GM21576 (cell line): Measurements from ENCODE around the gene RPA3.
"Not testable (repeated sequence)": the region's sequence is repeated elsewhere in the genome, so short reads cannot be mapped to it uniquely, and the experiment has no call there.

Experiments
- ATAC-seq: cut with Tn5 transposase; IDR thresholded peaks from one replicate; pipeline ENCODE4 v1.9.1; 2021; ENCODE audit warnings: mild to moderate bottlenecking, moderate library complexity; ENCODE audit not compliant: unreplicated experiment

RPA3 gene

GRCh38 chr7:7656459-7656858, 61.9 kb downstream of the RPA3 start:
- not testable (repeated sequence) for ATAC-seq

GRCh38 chr7:7654964-7655715, 63.3 kb downstream of the RPA3 start:
- no peak for ATAC-seq

GRCh38 chr7:7653593-7654187, 64.7 kb downstream of the RPA3 start:
- ATAC-seq, result no peak

- no peak for ATAC-seq
Observed at GRCh38 chr7:7652798-7653540, 65.4 kb downstream of the RPA3 start.

DNA sequence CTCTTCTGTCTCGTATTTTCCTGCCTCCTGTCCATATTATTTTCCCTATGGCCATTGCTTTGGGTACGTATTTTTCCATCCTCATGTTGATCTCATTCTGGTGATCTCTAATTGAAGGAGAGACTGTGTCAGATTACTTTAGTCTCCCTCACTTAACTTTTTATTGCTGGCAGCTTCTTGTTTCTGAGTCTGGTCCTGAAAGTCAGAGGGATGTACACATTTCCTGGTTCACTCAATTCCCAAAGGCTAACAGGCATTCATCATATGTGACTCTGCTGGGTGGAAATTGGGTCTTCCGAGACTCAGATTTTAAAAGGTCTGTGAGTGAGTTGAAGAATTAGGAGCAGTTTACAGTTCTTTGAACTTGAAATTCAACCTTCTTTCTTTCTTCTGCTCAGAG, 66.9 kb downstream of the RPA3 start:
- no peak for ATAC-seq

DNA sequence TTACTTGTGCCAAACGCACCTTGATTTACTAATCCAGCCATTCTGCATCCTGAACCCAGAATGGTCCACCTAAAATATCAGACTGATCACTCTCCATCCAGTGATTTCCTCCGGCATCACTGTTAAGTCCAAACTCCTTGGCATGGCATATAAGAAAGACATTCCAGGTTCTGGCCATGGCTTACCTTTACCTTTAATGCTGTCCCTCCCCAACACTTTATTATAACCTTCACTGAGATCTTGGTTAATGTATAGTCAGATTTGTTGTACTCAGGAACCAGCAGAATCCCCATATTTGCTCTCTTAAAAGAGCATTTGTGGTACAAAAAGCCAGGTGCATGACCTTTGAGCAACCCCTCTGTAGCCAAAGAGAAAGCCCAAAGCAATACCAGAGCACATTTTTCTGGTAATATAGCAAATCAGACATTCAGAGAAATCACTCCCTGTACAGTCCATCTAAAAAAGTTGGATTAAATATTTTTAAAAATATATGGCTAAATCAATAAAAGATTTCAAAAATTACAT, 67.7 kb downstream of the RPA3 start:
- no peak for ATAC-seq

DNA sequence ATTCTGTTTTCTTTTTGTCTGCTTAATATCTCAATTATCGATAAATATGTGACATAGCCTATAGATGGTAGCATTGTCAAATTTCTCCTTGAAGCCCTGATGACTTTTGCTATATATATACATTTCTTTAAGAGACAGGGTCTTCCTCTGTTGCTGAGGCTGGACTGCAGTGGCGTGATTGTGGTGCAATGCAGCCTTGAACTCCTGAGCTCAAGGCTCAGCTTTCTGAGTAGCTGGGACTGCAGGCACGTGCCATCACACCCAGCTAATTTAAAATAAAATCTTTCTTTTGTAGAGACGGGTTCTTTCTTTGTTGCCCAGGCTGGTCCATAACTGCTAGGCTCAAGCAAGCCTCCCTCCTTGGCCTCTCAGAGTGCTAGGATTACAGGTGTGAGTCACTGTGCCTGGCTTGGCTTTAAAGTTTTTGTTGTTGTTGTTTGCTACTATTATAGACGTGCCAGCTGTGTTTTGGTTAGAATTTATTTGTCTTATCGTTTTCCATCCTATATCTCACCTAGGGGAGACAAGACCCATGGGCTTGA, 70.8 kb downstream of the RPA3 start:
- ATAC-seq, result no peak

GRCh38 chr7:7642081-7642480, 76.3 kb downstream of the RPA3 start:
- ATAC-seq, result no peak

- ATAC-seq, result peak; percentile 5
Observed at GRCh38 chr7:7641129-7641663, 77.2 kb downstream of the RPA3 start.

- peak; percentile 97 for ATAC-seq
Observed at GRCh38 chr7:7640221-7641128, 77.9 kb downstream of the RPA3 start, which contains the start of gene UMAD1. UMAD1 (plus strand) TSS chr7:7640752; CDS start chr7:7673372, 32,620 bp downstream.

DNA sequence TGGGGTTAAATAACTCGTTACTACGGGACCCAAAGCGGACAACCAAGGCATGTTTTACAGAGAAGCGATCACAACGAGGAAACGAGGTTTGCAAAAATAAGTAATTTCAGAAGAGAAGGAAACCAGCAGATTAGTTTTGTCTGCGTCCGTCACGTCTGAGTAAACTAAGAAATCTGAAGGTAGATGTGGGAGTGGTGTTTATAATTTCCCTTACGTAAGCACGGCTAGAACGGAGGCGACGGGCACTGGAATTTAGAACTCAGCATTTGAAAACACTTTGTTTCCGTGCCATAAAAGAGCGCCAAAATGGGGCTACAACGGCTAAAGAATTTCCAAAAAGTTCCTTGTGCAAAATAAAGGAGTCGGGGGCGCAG, 78.6 kb downstream of the RPA3 start:
- no peak for ATAC-seq

DNA sequence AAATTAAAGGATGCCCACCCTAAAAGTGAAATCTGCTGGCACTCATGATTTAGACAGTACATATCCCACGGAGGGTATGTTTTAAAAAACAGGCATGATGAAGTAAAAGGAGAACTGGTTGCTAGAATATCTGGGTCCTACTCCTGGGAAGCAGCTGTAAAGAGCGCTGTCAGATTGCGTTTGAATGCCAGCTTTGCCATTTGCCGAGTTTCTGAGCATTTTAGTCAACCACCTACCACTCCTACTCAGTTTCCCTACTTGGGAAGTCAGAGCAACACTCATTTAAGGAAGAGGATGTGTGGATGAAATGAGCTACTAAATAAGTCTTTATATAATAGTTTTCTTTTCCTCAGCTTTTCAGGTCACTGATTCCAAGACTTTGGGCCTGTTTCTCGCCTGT, 79.0 kb downstream of the RPA3 start:
- ATAC-seq, result no peak

- ATAC-seq, result no peak
Observed at GRCh38 chr7:7630626-7631329, 87.6 kb downstream of the RPA3 start.

- ATAC-seq, result no peak
Observed at GRCh38 chr7:7628476-7628875, 89.9 kb downstream of the RPA3 start.

DNA sequence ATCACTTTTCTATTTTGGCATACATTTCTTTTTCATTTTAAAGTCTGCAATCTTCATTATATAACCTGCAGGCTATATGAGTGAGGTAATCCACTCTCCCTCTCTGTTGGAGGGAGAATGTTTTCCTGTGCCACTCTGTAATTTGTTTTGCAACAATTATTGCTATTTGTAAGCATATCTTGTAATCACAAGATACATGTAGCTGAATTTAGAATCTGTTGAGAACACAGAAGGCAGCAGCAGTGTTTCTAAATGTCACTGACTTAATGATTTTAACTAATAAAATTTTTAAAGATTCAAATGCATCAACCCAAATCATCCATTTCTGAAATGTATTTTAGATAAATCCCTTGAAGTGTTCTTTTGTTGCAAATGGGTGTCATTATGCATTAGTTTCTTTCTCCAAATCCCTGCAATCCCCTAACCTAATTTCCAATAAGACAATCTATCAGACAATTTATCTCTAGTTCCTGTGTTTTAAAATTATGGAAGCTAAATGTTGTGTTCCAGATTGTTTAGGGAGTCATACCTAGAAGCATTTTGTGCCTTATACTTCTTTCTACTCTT, 97.7 kb downstream of the RPA3 start:
- ATAC-seq, result no peak

- no peak for ATAC-seq
Observed at GRCh38 chr7:7620236-7620635, 98.2 kb downstream of the RPA3 start.

GRCh38 chr7:7618410-7618809, 100.0 kb downstream of the RPA3 start:
- ATAC-seq, result no peak

DNA sequence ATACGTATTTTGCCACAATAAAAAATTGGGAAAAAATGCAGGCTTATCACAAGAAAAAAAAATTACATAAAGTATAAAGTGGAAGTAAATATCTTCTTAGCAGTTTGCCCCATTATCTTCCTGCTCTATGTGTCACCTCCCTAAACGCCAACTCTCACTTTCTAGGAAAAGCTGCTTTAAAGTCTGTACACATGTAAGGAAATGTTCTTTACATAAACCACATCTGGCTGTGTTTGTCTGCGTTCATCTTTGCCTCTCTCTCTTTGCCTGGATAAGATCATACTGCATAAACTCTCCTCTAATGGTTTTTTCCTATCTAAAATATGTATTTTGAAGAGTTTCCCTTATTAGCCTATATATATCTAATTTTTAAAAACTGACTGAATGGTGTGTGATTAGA, 100.9 kb downstream of the RPA3 start:
- no peak for ATAC-seq
